NT2/D1 (cell line): ENCODE results near the gene USO1.

ENCODE experiments used
- DNase-seq: peaks from one replicate; pipeline ENCODE4 v3.0.0-alpha.2; 2011; ENCODE audit warnings: low read depth, low spot score
- H3K27me3 ChIP-seq: 2 replicates; pipeline ENCODE4 v1.6.0; 2011; ENCODE audit warnings: mild to moderate bottlenecking; ENCODE audit not compliant: insufficient read length, insufficient read depth
- H3K36me3 ChIP-seq: 2 replicates; pipeline ENCODE4 v1.6.1; 2011; ENCODE audit warnings: mild to moderate bottlenecking, low read length, mixed read lengths; ENCODE audit not compliant: insufficient read depth, insufficient read length
- H3K4me1 ChIP-seq: 2 replicates; pipeline ENCODE4 v1.5.1; 2011; ENCODE audit not compliant: insufficient read depth, insufficient read length
- H3K4me3 ChIP-seq: 2 replicates; pipeline ENCODE4 v1.5.1; 2011; ENCODE audit warnings: low read depth; ENCODE audit not compliant: insufficient read length
- H3K9ac ChIP-seq: 2 replicates; pipeline ENCODE4 v1.6.0; 2011; ENCODE audit warnings: low read depth; ENCODE audit not compliant: insufficient read length
- H3K9me3 ChIP-seq: 2 replicates; pipeline ENCODE4 v1.5.1; 2011; ENCODE audit warnings: mild to moderate bottlenecking, low read length; ENCODE audit not compliant: insufficient read depth
- SUZ12 ChIP-seq: IDR thresholded peaks from 2 replicates; pipeline ENCODE4 v1.6.1; 2011; ENCODE audit not compliant: insufficient read length, insufficient read depth; ENCODE audit errors: extremely low read depth
- YY1 ChIP-seq: IDR thresholded peaks from 2 replicates; pipeline ENCODE4 v1.6.1; 2011; ENCODE audit not compliant: insufficient read length, insufficient read depth
- ZNF274 ChIP-seq: IDR thresholded peaks from 2 replicates; pipeline ENCODE4 v1.6.1; 2011; ENCODE audit warnings: mild to moderate bottlenecking, low read depth, low read length

USO1 gene

DNA sequence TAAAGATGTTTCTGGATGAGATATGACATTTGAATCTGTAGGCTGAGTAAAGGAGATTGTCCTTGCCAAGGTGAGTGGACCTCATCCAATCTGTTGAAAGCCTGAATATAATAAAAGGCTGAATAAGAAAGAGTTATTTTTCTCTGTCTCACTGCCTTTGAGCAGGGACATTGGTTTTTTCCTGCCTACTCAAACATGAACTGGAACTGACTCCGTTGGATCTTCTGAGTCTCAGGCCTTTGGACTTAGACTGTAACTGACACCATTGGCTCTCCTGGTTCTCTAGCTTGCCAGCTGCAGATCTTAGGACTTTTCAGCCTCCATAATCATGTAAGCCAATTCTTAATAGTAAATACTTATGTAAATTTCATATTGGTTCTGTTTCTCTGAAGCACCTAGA lies 134.3 kb downstream of the USO1 start:
- no peaks in the 10 kb centered on the region; the same call in 1 of the 2 replicates for H3K9me3 ChIP-seq
- no peaks in the 10 kb centered on the region for H3K36me3 ChIP-seq
- TF ChIP-seq ZNF274 (no peak), SUZ12 (no peak), YY1 (no peak)
- no peaks in the 10 kb centered on the region for H3K4me1 ChIP-seq
- no peak for DNase-seq
- no peak overlapping the region for H3K4me3 ChIP-seq
- H3K27me3 ChIP-seq: no peaks in the 10 kb centered on the region
- H3K9ac ChIP-seq: no peak overlapping the region

DNA sequence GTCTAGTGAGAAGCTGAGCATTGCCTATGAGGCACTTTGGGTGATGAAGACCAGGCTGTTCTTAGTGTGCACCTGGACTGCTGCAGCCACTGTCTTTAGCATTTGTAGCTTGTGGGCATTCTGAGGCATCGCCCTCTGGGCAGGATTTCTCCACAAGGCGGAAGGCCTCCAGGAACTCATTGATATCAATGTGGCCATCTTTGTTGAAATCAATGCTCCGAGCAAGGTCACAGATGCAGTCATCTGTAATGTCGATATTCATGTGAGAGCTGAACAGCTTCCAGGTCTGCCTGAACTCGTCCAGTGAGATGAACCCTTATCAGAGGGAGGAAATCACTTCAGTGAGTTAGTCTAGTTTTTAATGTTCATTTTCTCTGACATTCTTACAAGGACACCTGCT lies 136.2 kb downstream of the USO1 start:
- no peak for TF ChIP-seq ZNF274

More for the DNA sequence above, 136.2 kb downstream of the USO1 start:
- no peak for DNase-seq
- Histone ChIP-seq H3K27me3 (no peaks in the 10 kb centered on the region), H3K4me3 (no peak overlapping the region), H3K4me1 (no peaks in the 10 kb centered on the region), H3K36me3 (no peaks in the 10 kb centered on the region), H3K9ac (no peak overlapping the region), H3K9me3 (no peaks in the 10 kb centered on the region; the same call in 1 of the 2 replicates)
